Stomach (tissue), 9 donors: Measurements from ENCODE around the gene PEAK3. TPM values are rescaled to one million over a fixed set of nuclear protein-coding genes. Genes with fewer than 3 reads are reported as not detected.
A peak's percentile ranks its signal among the peaks of the same experiment; 100 is the strongest.

Experiments
- DNase-seq, 2 donors: peaks; one replicate each; pipeline versions ENCODE4 v3.0.0 to v3.0.0-alpha.2; 2013 to 2019
- H3K27ac ChIP-seq, 5 donors: fragments of 200-600 bp in 4 of 5; sonication (generic) in 4 of 5; one replicate each; pipeline ENCODE4 v1.5.1; 2013 to 2019; ENCODE audit warnings: mild to moderate bottlenecking in 1 of 5, moderate library complexity in 1 of 5
- H3K27me3 ChIP-seq, 3 donors: fragments of 200-600 bp; sonication (generic); one replicate each; pipeline ENCODE4 v1.5.1; 2017 to 2019; ENCODE audit warnings: mixed run types in 1 of 3
- H3K36me3 ChIP-seq, 4 donors: fragments of 200-600 bp; sonication (generic); 1 replicate in 3 of 4; 2 replicates in 1 of 4; pipeline ENCODE4 v1.5.1; 2016 to 2019
- H3K4me1 ChIP-seq, 4 donors: fragments of 200-600 bp; sonication (generic); one replicate each; pipeline ENCODE4 v1.5.1; 2016 to 2019
- H3K4me3 ChIP-seq, 4 donors: fragments of 200-600 bp; sonication (generic) in 3 of 4; one replicate each; pipeline ENCODE4 v1.5.1; 2016 to 2019; ENCODE audit warnings: mild to moderate bottlenecking in 1 of 4
- H3K9me3 ChIP-seq, 4 donors: fragments of 200-600 bp; sonication (generic); one replicate each; pipeline ENCODE4 v1.5.1; 2016 to 2019
- EP300 ChIP-seq: sonication (generic); formaldehyde crosslinking; IDR thresholded peaks from one replicate; pipeline ENCODE4 v1.6.1; 2017; ENCODE audit warnings: antibody characterized with exemption
- POLR2A ChIP-seq, 4 donors: fragments of 450-650 bp; IDR thresholded peaks; one replicate each; pipeline ENCODE4 v1.6.1; 2016; ENCODE audit warnings: antibody characterized with exemption in 4 of 4, control low read depth in 2 of 4, mild to moderate bottlenecking in 1 of 4, moderate library complexity in 1 of 4
- POLR2AphosphoS5 ChIP-seq, 3 donors: sonication (generic); formaldehyde crosslinking; IDR thresholded peaks; one replicate each; pipeline ENCODE4 v1.6.1; 2016; ENCODE audit warnings: antibody characterized with exemption in 3 of 3
- WGBS, 5 donors: extraction: QIAGEN DNeasy Blood & Tissue Kit in 3 of 5; methylation state at CpG; one replicate each; pipeline versions ENCODE4 v1.1.5 to v1.1.7; 2013 to 2018; 5-methylcytosine and 5-hydroxymethylcytosine counted together
- intact Hi-C: fragments of 100-400 bp; cut with DNase I; formaldehyde crosslinking; loops from one replicate; pipeline ENCODE4 v1.15.1; 2023; ENCODE audit warnings: low total_unique reads
- polyA plus RNA-seq, 3 donors: library from polyadenylated mRNA; stranded (reverse); fragments of 200-250 nt; gene quantifications; one replicate each; pipeline ENCODE4 v1.2.3, GENCODE V29; 2013
- total RNA-seq, 5 donors: library from RNA; depleted of rRNA; stranded (reverse); fragments of >200 nt; gene quantifications; one replicate each; pipeline versions ENCODE4 v1.1.0 to v1.2.3, GENCODE V29; 2014 to 2016
- TF ChIP-seq, protein P1 (sequence below), 7 experiments: fragments of 450-650 bp in 4 of 7; fragments of 200-600 bp in 3 of 7; sonication (generic) in 3 of 7; IDR thresholded peaks; one replicate each; pipeline ENCODE4 v1.5.1; 2016 to 2019; ENCODE audit warnings: antibody characterized with exemption in 7 of 7, control low read depth in 2 of 7, mild to moderate bottlenecking in 1 of 7
- donor health status: healthy with polysubstance abuse.
- donor health status: Bipolar disorder and iron deficiency.
- donor health status: healthy.

Gene PEAK3
- total and polyA plus RNA-seq, 8 donors = 0.15 to 1.4 (median 0.59) TPM; not detected in 4

- H3K4me1 ChIP-seq = peaks cover 60 to 86% (median 82%) of the 10 kb centered on the region in 4 donors
- intact Hi-C loops = loop anchor here (10.0 kb wide), 1 partner anchor 88 kb away; the partner anchor contains the start of genes LSM7 and SPPL2B
- DNase-seq = peak; percentile 97 to 99
- no peaks in the 10 kb centered on the region for H3K9me3 ChIP-seq
- peak within 1 kb of the TSS; percentile 74 to 99 (median 91) for H3K4me3 ChIP-seq
- peak within 1 kb of the TSS; percentile 92 to 99 (median 99) for H3K27ac ChIP-seq
- H3K27me3 ChIP-seq = no peaks in the 10 kb centered on the region
- peaks cover 11 to 30% (median 29%) of the 10 kb centered on the region in 4 donors for H3K36me3 ChIP-seq
- 0% methylated on average over 23 to 78 of the region's 80 CpGs for WGBS, 5 donors
- TF ChIP-seq POLR2AphosphoS5 (IDR thresholded peaks at IDR 0.05) = peak; percentile 91 to 96 (median 93)
- TF ChIP-seq POLR2A (IDR thresholded peaks at IDR 0.05) = peak in 2 of 4 donors; percentile 37 to 48
- TF ChIP-seq, protein P1, sequence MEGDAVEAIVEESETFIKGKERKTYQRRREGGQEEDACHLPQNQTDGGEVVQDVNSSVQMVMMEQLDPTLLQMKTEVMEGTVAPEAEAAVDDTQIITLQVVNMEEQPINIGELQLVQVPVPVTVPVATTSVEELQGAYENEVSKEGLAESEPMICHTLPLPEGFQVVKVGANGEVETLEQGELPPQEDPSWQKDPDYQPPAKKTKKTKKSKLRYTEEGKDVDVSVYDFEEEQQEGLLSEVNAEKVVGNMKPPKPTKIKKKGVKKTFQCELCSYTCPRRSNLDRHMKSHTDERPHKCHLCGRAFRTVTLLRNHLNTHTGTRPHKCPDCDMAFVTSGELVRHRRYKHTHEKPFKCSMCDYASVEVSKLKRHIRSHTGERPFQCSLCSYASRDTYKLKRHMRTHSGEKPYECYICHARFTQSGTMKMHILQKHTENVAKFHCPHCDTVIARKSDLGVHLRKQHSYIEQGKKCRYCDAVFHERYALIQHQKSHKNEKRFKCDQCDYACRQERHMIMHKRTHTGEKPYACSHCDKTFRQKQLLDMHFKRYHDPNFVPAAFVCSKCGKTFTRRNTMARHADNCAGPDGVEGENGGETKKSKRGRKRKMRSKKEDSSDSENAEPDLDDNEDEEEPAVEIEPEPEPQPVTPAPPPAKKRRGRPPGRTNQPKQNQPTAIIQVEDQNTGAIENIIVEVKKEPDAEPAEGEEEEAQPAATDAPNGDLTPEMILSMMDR (IDR thresholded peaks at IDR 0.05) = peak in 6 of 7 experiments; percentile 3 to 99 (median 98)
- no peak for TF ChIP-seq EP300
Measured at GRCh38 chr19:2236314-2237050, 45.5 kb downstream of the PEAK3 start, which contains the start of the genes PLEKHJ1 and SF3A2. TSS of gene PLEKHJ1 (minus strand) at chr19:2236329. CDS start at chr19:2236248, 81 bp downstream. TSS of gene SF3A2 (plus strand) at chr19:2236824. CDS start at chr19:2243419, 6,595 bp downstream.

DNA sequence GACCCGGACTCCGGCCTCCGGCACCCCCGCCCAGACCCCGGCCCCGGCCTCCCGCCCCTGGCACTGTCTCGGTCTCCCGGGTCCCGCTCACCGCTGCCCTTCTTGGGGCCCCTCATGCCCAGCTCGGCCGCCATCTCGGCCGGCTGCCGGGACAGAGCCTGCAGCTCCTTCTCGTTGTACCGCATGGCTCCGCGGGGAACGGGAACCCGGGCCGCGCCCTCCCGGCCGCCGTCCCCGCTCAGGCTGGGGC, 46.0 kb downstream of the PEAK3 start:
- peaks cover 9 to 35% (median 32%) of the 10 kb centered on the region in 4 donors for H3K36me3 ChIP-seq
- TF ChIP-seq POLR2A (IDR thresholded peaks at IDR 0.05) = no peak
- peak in 2 of 3 donors; percentile 47 to 81 for TF ChIP-seq POLR2AphosphoS5 (IDR thresholded peaks at IDR 0.05)
- DNase-seq = no peak
- H3K27me3 ChIP-seq = no peaks in the 10 kb centered on the region
- peaks cover 55 to 86% (median 79%) of the 10 kb centered on the region in 4 donors for H3K4me1 ChIP-seq
- H3K4me3 ChIP-seq = peak overlapping the region; percentile 74 to 99 (median 91)
- intact Hi-C loops = loop anchor here (10.0 kb wide), 1 partner anchor 89 kb away; the partner anchor contains the start of genes LSM7 and SPPL2B
- WGBS, 5 donors = 0 to 1% (median 0%) methylated on average over 14 to 28 of the region's 28 CpGs
- peak overlapping the region; percentile 92 to 99 (median 99) for H3K27ac ChIP-seq
- H3K9me3 ChIP-seq = no peaks in the 10 kb centered on the region

- 1% methylated on average over 24 to 48 of the region's 48 CpGs for WGBS, 5 donors
- peak; percentile 79 to 88 for DNase-seq
- Histone ChIP-seq H3K9me3 (no peaks in the 10 kb centered on the region), H3K4me3 (peak overlapping the region; percentile 74 to 99 (median 91)), H3K27me3 (no peaks in the 10 kb centered on the region), H3K36me3 (peaks cover 9 to 40% (median 37%) of the 10 kb centered on the region in 4 donors), H3K4me1 (peaks cover 51 to 86% (median 74%) of the 10 kb centered on the region in 4 donors), H3K27ac (peak overlapping the region; percentile 92 to 99 (median 99))
- intact Hi-C loops = loop anchor here (10.0 kb wide), 1 partner anchor 89 kb away; the partner anchor contains the start of genes LSM7 and SPPL2B
- TF ChIP-seq POLR2AphosphoS5 (IDR thresholded peaks at IDR 0.05) (peak in 2 of 3 donors; percentile 43 to 59), EP300 (no peak), POLR2A (IDR thresholded peaks at IDR 0.05) (peak in 1 of 4 donors; percentile 56)
- TF ChIP-seq, protein P1 (IDR thresholded peaks at IDR 0.05) = no peak
Measured at GRCh38 chr19:2235381-2236063, 46.5 kb downstream of the PEAK3 start.

DNA sequence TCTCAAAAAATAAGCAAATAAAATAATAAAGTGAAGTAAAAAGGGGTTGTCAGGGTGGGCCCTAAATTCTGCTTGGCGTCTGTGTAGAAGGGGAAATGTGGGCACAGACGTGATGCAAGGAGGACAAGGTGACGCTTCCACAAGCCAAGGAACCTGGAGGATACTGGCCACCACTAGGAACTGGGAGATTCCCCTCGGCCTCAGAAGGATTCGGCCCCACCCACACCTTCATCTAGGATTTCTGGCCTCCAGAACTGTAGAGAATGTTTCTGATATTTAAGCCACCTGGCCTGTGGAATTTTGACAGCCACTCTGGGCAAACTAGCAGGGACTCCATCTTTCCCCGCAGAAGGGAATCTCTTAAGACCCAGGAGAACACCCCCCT, 47.0 kb downstream of the PEAK3 start:
- DNase-seq = no peak
- peaks cover 13 to 45% (median 42%) of the 10 kb centered on the region in 4 donors for H3K36me3 ChIP-seq
- TF ChIP-seq, protein P1 (IDR thresholded peaks at IDR 0.05) = peak in 1 of 7 experiments; percentile 4
- no peak for TF ChIP-seq POLR2A (IDR thresholded peaks at IDR 0.05)
- peak overlapping the region; percentile 92 to 99 (median 99) for H3K27ac ChIP-seq
- no peaks in the 10 kb centered on the region for H3K27me3 ChIP-seq
- WGBS, 5 donors = 27 to 42% (median 37%) methylated on average over 6 of the region's 6 CpGs
- intact Hi-C loops = loop anchor here (5.0 to 10.0 kb wide), 4 partner anchors 37 to 90 kb away; partner anchors contain the start of genes LSM7 and SPPL2B
- peaks cover 45 to 80% (median 69%) of the 10 kb centered on the region in 4 donors for H3K4me1 ChIP-seq
- no peaks in the 10 kb centered on the region for H3K9me3 ChIP-seq
- H3K4me3 ChIP-seq = peak overlapping the region; percentile 74 to 99 (median 91)
